Loucy (cell line): ENCODE data around the gene GABRR1.

ENCODE experiments used
- CTCF ChIP-seq: fragments of 200-600 bp; sonication (generic); conservative IDR thresholded peaks from 2 replicates; pipeline ENCODE4 v1.5.1; 2014; ENCODE audit warnings: mild to moderate bottlenecking, antibody characterized with exemption, low read length
- EZH2phosphoT487 ChIP-seq: fragments of 200-600 bp; IDR thresholded peaks from 2 replicates; pipeline ENCODE4 v1.6.1; 2018; ENCODE audit warnings: antibody characterized with exemption, mild to moderate bottlenecking, moderate library complexity, borderline replicate concordance

GRCh38 chr6:89222712-89223039 is 5.5 kb upstream of the GABRR1 start:
- TF ChIP-seq CTCF (no peak), EZH2phosphoT487 (no peak)
